HG03103 (cell line): Measurements from ENCODE around the gene OAS1.

Experiments used
- ATAC-seq: cut with Tn5 transposase; IDR thresholded peaks from one replicate; pipeline ENCODE4 v1.9.1; 2021; ENCODE audit warnings: low read depth; ENCODE audit not compliant: unreplicated experiment

The OAS1 gene

GRCh38 chr12:112906712-112907414 lies at the start of gene OAS1:
TSS of gene OAS1 (plus strand) at chr12:112906962. CDS start at chr12:112907040, 78 bp downstream.
- ATAC-seq = peak; percentile 65

- ATAC-seq = no peak
Observed at GRCh38 chr12:112859291-112859690, 47.5 kb upstream of the OAS1 start.

GRCh38 chr12:112860181-112860580 lies 46.6 kb upstream of the OAS1 start:
- ATAC-seq = no peak

GRCh38 chr12:112861284-112861683 lies 45.5 kb upstream of the OAS1 start:
- no peak for ATAC-seq

- ATAC-seq = no peak
Observed at GRCh38 chr12:112862636-112863290, 44.0 kb upstream of the OAS1 start.

GRCh38 chr12:112868459-112869041 lies 38.2 kb upstream of the OAS1 start:
- no peak for ATAC-seq

- no peak for ATAC-seq
Observed at GRCh38 chr12:112869091-112869490, 37.7 kb upstream of the OAS1 start.

GRCh38 chr12:112869778-112870177 lies 37.0 kb upstream of the OAS1 start:
- ATAC-seq = no peak

- ATAC-seq = no peak
Observed at GRCh38 chr12:112870267-112870980, 36.3 kb upstream of the OAS1 start.

GRCh38 chr12:112875608-112876007 lies 31.2 kb upstream of the OAS1 start:
- ATAC-seq = no peak

GRCh38 chr12:112876506-112876905 lies 30.3 kb upstream of the OAS1 start:
- ATAC-seq = no peak

GRCh38 chr12:112877006-112877405 lies 29.8 kb upstream of the OAS1 start:
- ATAC-seq = no peak

- no peak for ATAC-seq
Observed at GRCh38 chr12:112878488-112878887, 28.3 kb upstream of the OAS1 start.

- no peak for ATAC-seq
Observed at GRCh38 chr12:112879191-112879705, 27.5 kb upstream of the OAS1 start.

GRCh38 chr12:112881602-112882001 lies 25.2 kb upstream of the OAS1 start:
- ATAC-seq = no peak

GRCh38 chr12:112885236-112885635 lies 21.5 kb upstream of the OAS1 start:
- no peak for ATAC-seq

- ATAC-seq = no peak
Observed at GRCh38 chr12:112887550-112887949, 19.2 kb upstream of the OAS1 start.

- no peak for ATAC-seq
Observed at GRCh38 chr12:112891093-112892024, 15.4 kb upstream of the OAS1 start.

- ATAC-seq = no peak
Observed at GRCh38 chr12:112892856-112893255, 13.9 kb upstream of the OAS1 start.

- no peak for ATAC-seq
Observed at GRCh38 chr12:112894128-112894527, 12.6 kb upstream of the OAS1 start.
